HG03280 (cell line): ENCODE measurements around the gene NEAT1.

Source experiments
- ATAC-seq: cut with Tn5 transposase; IDR thresholded peaks from one replicate; pipeline ENCODE4 v1.9.1; 2021; ENCODE audit warnings: mild to moderate bottlenecking, moderate library complexity; ENCODE audit not compliant: unreplicated experiment

The NEAT1 gene

GRCh38 chr11:65389294-65389980, 33.2 kb upstream of the NEAT1 start:
- ATAC-seq: no peak

- no peak for ATAC-seq
These were observed 32.3 kb upstream of the NEAT1 start for GRCh38 chr11:65390099-65390941.

DNA sequence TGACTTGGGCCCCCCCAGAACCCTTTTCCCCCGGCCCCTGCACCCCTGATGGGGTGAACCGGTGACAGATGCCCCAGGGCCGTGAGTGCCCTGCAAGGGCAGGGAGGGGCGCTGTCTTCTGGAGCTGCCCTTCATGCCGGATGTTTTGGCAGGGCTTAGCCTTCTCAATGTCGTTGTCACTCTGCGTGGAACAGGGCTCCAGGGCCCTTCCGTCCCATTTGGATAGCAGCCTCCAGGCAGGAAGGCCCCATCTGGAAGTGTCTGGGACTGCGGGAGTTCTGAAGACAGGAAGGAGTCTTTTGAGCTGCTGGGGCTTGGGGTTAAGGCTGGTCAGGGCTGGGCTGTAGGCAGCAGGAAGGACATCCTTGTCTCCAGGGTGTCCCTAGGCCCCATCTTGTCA, 31.6 kb upstream of the NEAT1 start:
- no peak for ATAC-seq

DNA sequence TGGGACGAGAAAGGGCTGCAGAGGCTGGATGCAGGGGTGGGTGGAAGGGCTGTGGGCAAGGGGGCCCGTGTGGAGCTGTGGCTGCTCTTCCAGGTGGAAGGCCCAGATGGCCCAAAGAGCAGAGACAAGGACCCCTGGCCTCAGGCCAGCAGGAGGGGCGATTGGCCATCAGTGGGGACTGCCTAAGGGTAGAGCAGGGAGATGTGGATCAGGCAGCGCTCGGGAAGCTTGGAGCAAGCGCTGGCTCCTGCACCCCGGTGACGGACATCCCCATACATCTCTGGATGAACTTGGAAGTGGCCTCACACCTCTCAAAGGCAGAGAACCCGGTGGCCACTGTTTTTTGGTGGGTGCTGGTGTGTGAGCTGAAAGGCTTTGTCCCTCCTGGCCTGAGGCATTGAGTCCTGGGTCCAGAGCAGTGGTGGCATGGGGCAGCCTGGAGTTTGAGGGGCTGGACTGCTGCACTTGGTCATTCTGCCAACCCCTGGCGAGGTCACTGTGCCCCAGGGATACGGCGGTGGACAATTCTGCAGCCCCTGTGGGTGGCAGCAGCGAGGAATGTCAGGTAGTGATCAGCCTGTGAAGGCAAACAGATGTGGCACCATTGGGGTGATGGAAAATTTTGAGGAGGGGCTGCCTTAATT, 30.3 kb upstream of the NEAT1 start:
- ATAC-seq: no peak

- no peak for ATAC-seq
These were observed 29.7 kb upstream of the NEAT1 start for GRCh38 chr11:65392899-65393298.

GRCh38 chr11:65393513-65394079, 29.0 kb upstream of the NEAT1 start:
- no peak for ATAC-seq

GRCh38 chr11:65394125-65394536, 28.5 kb upstream of the NEAT1 start:
- ATAC-seq: no peak

GRCh38 chr11:65395961-65396530, 26.6 kb upstream of the NEAT1 start:
- no peak for ATAC-seq

DNA sequence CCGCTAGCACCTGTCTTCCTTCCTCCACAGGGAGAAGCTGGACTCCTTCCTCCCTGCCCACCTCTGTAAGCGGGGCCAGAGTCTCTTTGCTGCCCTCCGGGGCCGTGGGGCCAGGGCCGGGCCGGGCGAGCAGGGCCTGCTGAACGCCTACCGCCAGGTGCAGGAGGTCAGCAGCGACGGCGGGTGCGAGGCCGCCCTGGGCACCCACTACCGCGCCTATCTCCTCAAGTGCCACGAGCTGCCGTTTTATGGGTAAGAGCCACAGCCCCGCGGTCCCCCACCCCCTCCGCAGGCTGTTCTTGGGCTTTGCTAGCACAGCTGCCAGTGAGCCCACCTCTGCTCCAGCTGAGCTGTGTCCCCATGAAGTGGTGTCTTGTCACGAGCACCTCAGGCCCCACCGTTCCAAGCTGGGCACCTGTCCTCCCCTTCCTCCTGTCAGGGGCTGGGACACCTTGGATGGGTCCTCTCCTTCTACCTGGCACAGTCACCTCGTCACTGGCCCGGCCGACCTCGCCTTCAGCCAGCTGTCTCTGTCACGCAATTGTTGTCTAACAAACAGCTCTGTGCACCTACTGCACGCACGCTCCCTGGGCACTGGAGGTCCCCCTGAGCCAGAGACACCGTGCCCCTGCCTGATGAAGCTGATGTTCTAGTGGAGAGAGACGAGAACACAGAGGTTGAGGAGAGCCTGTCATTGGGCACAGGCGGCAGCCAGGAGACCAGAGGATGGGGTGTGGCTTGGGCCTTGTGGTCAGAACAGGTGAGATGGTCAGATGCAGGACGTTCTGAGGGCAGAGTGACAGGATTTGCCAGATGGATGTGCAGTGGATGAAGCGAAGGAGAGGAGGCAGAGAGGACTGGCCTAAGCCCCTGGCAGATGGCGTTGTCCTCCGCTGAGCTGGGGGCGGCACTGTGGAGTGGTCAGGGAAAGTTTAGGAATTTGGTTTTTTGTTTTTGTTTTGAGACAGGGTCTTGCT, 25.5 kb upstream of the NEAT1 start:
- ATAC-seq: no peak

DNA sequence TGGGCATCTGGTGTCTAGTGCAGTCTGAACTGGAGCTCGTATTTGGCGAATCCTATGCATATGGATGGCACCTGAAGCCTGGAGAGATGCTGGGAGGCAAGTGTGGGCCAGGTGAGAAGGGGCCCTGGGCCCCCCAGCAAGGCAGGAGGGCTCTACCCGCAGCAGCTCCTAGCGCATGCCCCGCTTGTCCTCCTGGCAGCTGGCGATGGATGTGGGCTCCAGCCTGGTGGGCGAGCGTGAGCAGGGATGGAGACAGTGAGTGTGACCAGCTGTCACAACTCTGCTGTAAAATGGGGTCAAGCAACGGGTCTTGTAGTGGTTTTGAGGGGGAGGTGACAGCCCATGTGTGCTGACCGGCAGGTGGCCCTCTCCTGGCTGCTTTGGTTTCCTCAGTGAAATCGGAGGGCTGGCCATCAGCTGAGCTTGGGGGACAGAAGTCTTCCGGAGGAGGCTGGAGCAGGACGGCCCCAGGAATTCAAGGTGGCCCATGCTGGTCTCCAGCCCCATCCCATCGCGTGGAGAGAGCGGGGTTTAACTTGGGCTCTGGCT, 24.2 kb upstream of the NEAT1 start:
- no peak for ATAC-seq

DNA sequence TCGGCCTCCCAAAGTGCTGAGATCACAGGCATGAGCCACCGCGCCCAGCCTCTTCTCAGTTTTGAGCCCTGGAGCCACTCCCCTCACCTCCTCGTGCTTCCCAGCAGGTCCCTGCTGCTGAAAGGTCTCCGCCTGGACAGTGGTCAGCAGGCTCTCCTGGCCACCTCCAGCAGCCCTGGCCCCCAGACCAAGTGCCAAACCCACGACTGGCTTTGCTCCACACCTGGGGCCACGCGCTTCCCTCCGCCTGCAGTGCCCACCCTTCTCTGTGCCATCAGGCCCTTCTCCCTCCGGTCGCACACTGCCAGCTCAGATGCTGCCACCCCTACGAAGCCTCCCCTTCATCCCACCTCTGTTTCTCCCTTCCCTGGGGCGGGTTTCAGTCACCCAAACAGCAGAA, 23.3 kb upstream of the NEAT1 start:
- ATAC-seq: no peak

GRCh38 chr11:65399845-65400244, 22.8 kb upstream of the NEAT1 start:
- ATAC-seq: no peak

DNA sequence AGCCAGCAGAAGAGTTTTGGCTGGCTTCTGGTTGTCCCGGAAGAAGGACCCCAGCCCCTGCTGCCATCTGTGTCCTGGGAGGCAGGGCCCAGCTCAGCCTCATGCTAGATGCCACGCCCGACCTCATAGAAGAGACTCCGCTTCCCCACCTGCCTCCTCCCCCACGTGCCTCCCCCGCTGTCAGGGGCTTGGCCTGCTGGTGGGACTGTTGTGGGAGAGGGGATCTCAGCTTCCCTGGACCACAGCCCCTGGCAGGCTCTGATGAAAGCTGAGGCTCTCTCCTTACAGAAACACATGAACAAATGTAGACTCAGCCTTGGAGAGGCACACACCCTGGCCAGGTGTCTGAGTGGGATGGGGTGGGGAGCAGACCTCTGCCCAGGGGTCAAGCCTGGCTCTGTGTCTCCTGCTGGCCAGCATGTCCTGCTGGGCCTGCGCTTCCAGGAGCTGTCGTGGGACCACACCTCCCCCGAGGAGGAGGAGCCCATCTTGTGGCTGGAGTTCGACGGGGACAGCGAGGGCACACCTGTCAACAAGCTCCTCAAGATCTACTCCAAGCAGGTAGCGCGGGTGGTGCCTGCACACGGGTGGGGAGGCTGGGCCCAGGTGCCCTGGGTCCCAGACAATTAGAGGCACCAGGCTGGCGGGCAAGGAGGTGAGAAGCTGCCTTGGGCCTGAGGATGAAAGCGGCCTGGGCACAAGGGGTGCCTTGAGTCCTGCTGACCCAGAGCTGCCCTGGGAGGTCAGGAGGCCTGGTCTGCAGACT, 22.1 kb upstream of the NEAT1 start:
- no peak for ATAC-seq

DNA sequence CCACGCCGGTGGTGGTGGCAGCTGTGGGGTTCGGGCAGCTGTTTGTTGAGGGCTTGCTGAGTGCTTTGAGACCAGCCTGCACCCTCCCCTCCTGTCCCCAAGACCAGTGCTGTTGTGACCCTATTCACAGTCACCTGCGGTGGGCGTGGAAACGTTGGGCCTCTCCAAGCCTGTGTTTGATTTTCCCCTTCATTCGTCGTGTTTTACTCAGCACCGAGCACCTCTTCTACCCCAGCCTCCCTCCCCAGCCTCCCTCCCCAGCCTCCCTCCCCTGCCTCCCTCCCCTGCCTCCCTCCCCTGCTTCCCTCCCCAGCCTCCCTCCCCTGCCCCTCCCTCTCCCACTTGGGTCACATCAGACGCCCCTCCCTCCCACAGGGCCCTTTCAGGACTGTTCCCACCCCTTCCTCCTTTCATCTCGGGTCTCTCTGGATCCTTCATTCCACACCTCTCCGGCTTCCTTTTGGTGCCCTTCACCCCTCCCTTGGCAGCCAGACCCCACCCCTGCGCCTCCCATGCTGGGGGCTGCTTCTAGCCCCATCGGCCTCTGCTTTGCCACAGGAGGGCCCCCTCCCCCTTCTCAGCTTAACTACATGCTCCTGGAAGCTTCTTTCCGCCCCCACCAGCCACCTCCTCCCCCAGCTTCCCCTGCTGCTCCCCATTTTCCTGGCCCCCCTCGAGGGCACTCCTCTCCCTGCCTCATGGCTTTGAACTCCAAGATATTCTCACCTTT, 21.4 kb upstream of the NEAT1 start:
- no peak for ATAC-seq

GRCh38 chr11:65401803-65402248, 20.8 kb upstream of the NEAT1 start:
- no peak for ATAC-seq

GRCh38 chr11:65402790-65403189, 19.8 kb upstream of the NEAT1 start:
- ATAC-seq: no peak

GRCh38 chr11:65403607-65404121, 18.9 kb upstream of the NEAT1 start:
- no peak for ATAC-seq

DNA sequence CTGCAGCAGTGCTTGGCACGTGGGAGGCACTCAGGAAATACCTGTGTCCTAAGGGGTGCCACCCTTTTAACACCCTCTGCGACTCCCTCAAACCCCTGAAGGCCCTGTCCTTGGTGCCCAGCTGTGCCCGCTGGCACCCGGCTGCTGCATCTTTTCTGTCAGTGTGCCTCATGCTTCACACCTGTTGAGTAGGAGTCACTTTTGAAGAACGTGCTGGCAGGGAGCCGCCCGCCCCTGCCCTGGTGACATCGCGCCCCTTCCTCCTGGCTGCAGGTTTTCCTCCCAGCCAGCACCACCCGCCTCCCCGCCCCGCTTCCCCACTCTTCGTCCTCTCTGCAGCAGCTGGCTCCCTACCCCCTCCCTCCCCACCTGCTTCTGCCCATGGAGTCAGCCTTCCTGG, 18.4 kb upstream of the NEAT1 start:
- ATAC-seq: no peak
